ENCODE data around the gene SURF2. TPM values are rescaled to one million over a fixed set of nuclear protein-coding genes. Genes with fewer than 3 reads are reported as not detected.

The SURF2 gene
- total RNA-seq (2014; rRNA removed) (103 and 134 TPM in 2 replicates), Bru-seq, nascent RNA (percentile 52 among the genes with signal in this experiment), BruChase-seq, experiment 1, labeled RNA remaining after a 6-hour chase (percentile 67 among the genes with signal in this experiment), BruChase-seq, experiment 2, labeled RNA remaining after a 2-hour chase (percentile 61 among the genes with signal in this experiment)
- long read RNA-seq, transcript SURF2-201 (6 exons, 842 nt): major isoform, 29 of 66 reads
- long read RNA-seq, partial matches to known transcripts: 19 of 66 reads
- long read RNA-seq, other reads (novel, unspliced or antisense): 18 of 66 reads

DNA sequence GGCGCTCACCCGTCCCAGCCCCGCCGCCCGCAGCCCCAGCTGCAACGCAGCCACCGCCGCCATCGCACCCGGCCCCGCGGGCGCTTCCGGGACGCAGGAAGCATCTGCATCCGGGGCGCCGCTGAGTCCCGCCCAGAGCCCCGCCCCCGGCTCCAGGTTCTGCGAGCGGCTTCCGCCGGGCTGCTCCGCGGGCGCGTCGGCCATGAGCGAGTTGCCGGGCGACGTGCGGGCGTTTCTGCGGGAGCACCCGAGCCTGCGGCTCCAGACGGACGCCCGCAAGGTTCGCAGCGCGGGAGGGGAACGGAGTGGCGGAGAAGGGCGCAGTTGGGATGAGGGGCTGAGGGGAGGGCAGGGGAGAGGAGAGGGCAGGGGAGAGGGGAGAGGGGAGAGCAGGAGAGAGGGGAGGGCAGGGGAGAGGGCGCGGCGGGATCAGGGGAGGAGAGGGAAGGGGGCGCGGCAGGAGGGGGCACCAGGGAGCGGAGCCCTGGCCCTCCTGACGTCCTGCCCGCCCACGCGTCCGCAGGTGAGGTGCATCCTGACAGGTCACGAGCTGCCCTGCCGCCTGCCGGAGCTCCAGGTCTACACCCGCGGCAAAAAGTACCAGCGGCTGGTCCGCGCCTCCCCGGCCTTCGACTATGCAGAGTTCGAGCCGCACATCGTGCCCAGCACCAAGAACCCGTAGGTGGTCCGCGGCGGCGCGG lies at the start of gene SURF2, which contains the start of gene SURF1:
Gene SURF2 (plus strand): TSS at position 160 of the 701 bp plus-strand sequence. CDS start 43 bp downstream, at position 203.
Gene SURF1 (minus strand): TSS at position 97 of the 701 bp plus-strand sequence. CDS start 34 bp downstream, at position 63.
- Histone ChIP-seq H3K36me3 (ENCODE audit: low read depth, low read length) (peaks cover 12% of the 10 kb centered on the region), H4K20me1 (ENCODE audit: low read length) (0 out of 2 replicates have a peak, but pooled peaks cover 4% of the 10 kb centered on the region), H3K79me2 (ENCODE audit: low read length) (peaks cover 39% of the 10 kb centered on the region), H3K4me2 (ENCODE audit: low read length) (peak within 1 kb of the TSS; percentile 86), H2AFZ (ENCODE audit: low read length) (peak within 1 kb of the TSS; percentile 61; the same call in 1 of the 2 replicates), H3K4me1 (ENCODE audit: insufficient read depth, low read length) (peaks cover 11% of the 10 kb centered on the region), H3K27ac (ENCODE audit: low read length) (no peak within 1 kb of the TSS), H3K9me3 (ENCODE audit: low read length) (no peaks in the 10 kb centered on the region), H3K9ac (ENCODE audit: low read length) (peak within 1 kb of the TSS; percentile 79), H3F3A (ENCODE audit: low read length, unreplicated experiment) (peaks cover 7% of the 10 kb centered on the region), H3K27me3 (ENCODE audit: low read length) (no peaks in the 10 kb centered on the region), H3K9me2 (replicated peaks; ENCODE audit: low read length) (no peaks in the 10 kb centered on the region), H3K4me3 (ENCODE audit: low read length) (peak within 1 kb of the TSS; percentile 89)
- intact Hi-C loops (cut with micrococcal nuclease): loop anchor here (5.0 kb wide), 1 partner anchor 131 kb away; no protein-coding TSS in a partner anchor
- ChIA-PET CTCF (interaction anchor here (0.7 to 1.0 kb wide), 2 partner anchors 69 to 129 kb away, joined by 3 to 8 read pairs; no protein-coding TSS in a partner anchor), POLR2A (ENCODE audit: unreplicated experiment) (interaction anchor here (1.1 kb wide), 1 partner anchor 10 kb away, joined by 4 read pairs; no protein-coding TSS in a partner anchor)
- no TSS peak for BruUV-seq (replicated peaks)
- peak; percentile 76 for ATAC-seq
- DNase-seq: peak; percentile 74
- no peak for TF ChIP-seq EZH2 (IDR thresholded peaks at IDR 0.05; ENCODE audit: low read length, unreplicated experiment)
- TF ChIP-seq EZH2phosphoT487 (IDR thresholded peaks at IDR 0.05; ENCODE audit: borderline replicate concordance, low read length): no peak
- TF ChIP-seq, protein P1, sequence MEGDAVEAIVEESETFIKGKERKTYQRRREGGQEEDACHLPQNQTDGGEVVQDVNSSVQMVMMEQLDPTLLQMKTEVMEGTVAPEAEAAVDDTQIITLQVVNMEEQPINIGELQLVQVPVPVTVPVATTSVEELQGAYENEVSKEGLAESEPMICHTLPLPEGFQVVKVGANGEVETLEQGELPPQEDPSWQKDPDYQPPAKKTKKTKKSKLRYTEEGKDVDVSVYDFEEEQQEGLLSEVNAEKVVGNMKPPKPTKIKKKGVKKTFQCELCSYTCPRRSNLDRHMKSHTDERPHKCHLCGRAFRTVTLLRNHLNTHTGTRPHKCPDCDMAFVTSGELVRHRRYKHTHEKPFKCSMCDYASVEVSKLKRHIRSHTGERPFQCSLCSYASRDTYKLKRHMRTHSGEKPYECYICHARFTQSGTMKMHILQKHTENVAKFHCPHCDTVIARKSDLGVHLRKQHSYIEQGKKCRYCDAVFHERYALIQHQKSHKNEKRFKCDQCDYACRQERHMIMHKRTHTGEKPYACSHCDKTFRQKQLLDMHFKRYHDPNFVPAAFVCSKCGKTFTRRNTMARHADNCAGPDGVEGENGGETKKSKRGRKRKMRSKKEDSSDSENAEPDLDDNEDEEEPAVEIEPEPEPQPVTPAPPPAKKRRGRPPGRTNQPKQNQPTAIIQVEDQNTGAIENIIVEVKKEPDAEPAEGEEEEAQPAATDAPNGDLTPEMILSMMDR (conservative IDR thresholded peaks at IDR 0.05; ENCODE audit: low read depth, low read length): no peak

DNA sequence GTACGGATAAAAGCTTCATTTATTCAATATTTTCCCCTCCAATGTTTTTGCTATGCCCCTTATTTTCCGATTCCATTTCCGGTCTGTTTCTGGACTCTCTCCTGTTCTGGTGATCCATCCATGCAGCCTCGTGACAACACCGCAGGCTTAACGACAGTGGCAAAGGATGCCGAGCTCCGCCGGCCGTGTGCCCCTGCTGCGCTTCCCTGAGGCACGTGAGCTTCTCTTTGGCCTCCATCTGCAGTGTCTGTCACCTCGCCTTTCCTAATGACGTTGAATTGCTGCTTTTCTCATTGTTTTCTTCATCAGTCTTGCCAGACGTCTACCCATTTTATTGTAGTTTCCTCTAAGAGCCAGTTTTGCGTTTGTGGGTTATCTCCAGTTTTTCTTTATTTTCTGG lies 49.0 kb upstream of the SURF2 start:
- BruUV-seq (replicated peaks): no TSS peak
- no peak overlapping the region for H2AFZ ChIP-seq (ENCODE audit: low read length)
- no peaks in the 10 kb centered on the region for H3K79me2 ChIP-seq (ENCODE audit: low read length)
- intact Hi-C loops (cut with micrococcal nuclease): no loop called here
- ATAC-seq (no peak), DNase-seq (no peak)
- ChIA-PET POLR2A (ENCODE audit: unreplicated experiment) (interaction anchor here (0.7 kb wide), 1 partner anchor 42 kb away, joined by 3 read pairs; no protein-coding TSS in a partner anchor), CTCF (no interaction called here)
- TF ChIP-seq EZH2 (IDR thresholded peaks at IDR 0.05; ENCODE audit: low read length, unreplicated experiment) (no peak), EZH2phosphoT487 (IDR thresholded peaks at IDR 0.05; ENCODE audit: borderline replicate concordance, low read length) (no peak)
- TF ChIP-seq, protein P1 (conservative IDR thresholded peaks at IDR 0.05; ENCODE audit: low read depth, low read length): no peak
- H4K20me1 ChIP-seq (ENCODE audit: low read length): no peaks in the 10 kb centered on the region
- H3K27me3 ChIP-seq (ENCODE audit: low read length): peaks cover 6% of the 10 kb centered on the region; the same call in 1 of the 2 replicates
- H3K9me2 ChIP-seq (replicated peaks; ENCODE audit: low read length): no peaks in the 10 kb centered on the region
- H3K27ac ChIP-seq (ENCODE audit: low read length): no peak overlapping the region
- H3K4me2 ChIP-seq (ENCODE audit: low read length): no peak overlapping the region
- no peaks in the 10 kb centered on the region for H3K4me1 ChIP-seq (ENCODE audit: insufficient read depth, low read length)
- no peaks in the 10 kb centered on the region for H3K9me3 ChIP-seq (ENCODE audit: low read length)
- H3K4me3 ChIP-seq (ENCODE audit: low read length): no peak overlapping the region
- no peaks in the 10 kb centered on the region for H3K36me3 ChIP-seq (ENCODE audit: low read depth, low read length)
- H3K9ac ChIP-seq (ENCODE audit: low read length): no peak overlapping the region
- no peaks in the 10 kb centered on the region for H3F3A ChIP-seq (ENCODE audit: low read length, unreplicated experiment)
